Sciatic nerve (tissue), 2 donors: ENCODE data around the gene TNNI3K. TPM values are rescaled to one million over a fixed set of nuclear protein-coding genes. Genes with fewer than 3 reads are reported as not detected.

Experiments used
- ATAC-seq: fragments of 200-7000 bp; cut with Tn5 transposase; one replicate; pipeline ENCODE4 v1.9.1; 2020; ENCODE audit warnings: mild to moderate bottlenecking, moderate library complexity
- DNase-seq: peaks from one replicate; pipeline ENCODE4 v3.0.0-alpha.2; 2020; ENCODE audit warnings: low spot score
- intact Hi-C: fragments of 100-400 bp; cut with DNase I; formaldehyde crosslinking; loops from one replicate; pipeline ENCODE4 v1.14.2; 2022
- total RNA-seq: library from RNA; stranded (reverse); fragmentation: NEBNext Ultra II Directional; extraction: Animal tissue kit (Norgen Biotek cat#: 25700); gene quantifications from one replicate; pipeline ENCODE4 v1.2.1, GENCODE V29; 2021
- donor health status: DM: no; HTN: no; CAD: no.
- donor health status: DM: no; HTN: no; CAD: no.

Gene TNNI3K
- total RNA-seq, 1 donor from 2014 or later: 9.6 TPM

GRCh38 chr1:74425676-74426075, 190.5 kb downstream of the TNNI3K start:
- intact Hi-C loops: loop anchor here (5.0 kb wide), 1 partner anchor 1037 kb away; no protein-coding TSS in a partner anchor
- ATAC-seq (no peak), DNase-seq (no peak)

DNA sequence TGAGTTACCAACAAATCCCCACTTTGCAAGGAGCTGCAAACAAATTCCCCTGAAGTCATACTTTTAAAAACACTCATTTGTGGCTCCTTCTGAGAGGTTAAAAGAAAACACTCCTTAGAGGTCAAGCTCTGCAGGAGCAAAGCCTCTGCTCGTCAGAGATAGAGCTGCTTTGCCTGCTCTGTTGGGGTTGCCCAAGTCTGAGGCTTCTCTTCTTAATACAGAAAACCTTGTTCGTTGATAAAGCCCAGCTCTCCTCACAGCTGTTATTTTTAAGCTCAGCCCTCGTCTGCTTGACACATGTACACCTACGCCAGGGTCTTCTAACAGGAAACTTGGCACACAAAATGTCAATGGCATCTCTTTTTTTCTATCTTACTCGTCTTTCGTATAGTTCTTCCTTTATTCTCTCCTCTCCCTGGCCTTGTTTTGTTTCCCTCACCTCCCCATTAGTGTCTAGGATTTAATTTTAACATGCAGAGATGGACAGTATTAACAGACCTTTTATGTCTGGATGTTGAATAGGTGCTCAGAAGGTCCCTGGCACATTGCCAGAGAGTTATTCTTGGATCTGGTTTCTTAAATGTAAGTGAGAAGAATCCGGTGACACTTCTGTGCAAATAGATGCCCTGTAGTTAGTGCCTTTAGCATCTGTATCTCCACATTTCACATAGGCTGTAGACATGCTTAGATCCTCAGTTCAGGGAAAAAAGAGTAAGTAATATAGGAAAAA, 191.2 kb downstream of the TNNI3K start:
- ATAC-seq: no peak
- intact Hi-C loops: loop anchor here (5.0 kb wide), 1 partner anchor 1036 kb away; no protein-coding TSS in a partner anchor
- DNase-seq: no peak

GRCh38 chr1:74427681-74428080, 192.5 kb downstream of the TNNI3K start:
- DNase-seq: no peak
- ATAC-seq: no peak
- intact Hi-C loops: loop anchor here (5.0 kb wide), 1 partner anchor 1035 kb away; no protein-coding TSS in a partner anchor

GRCh38 chr1:74429580-74429979, 194.4 kb downstream of the TNNI3K start:
- ATAC-seq: no peak
- intact Hi-C loops: loop anchor here (5.0 kb wide), 1 partner anchor 1033 kb away; no protein-coding TSS in a partner anchor
- DNase-seq: no peak

- intact Hi-C loops: no loop called here
- DNase-seq (no peak), ATAC-seq (no peak)
Observed at GRCh38 chr1:74430342-74430934, 195.3 kb downstream of the TNNI3K start.

- intact Hi-C loops: no loop called here
- DNase-seq (no peak), ATAC-seq (no peak)
Observed at GRCh38 chr1:74431531-74431930, 196.3 kb downstream of the TNNI3K start.

DNA sequence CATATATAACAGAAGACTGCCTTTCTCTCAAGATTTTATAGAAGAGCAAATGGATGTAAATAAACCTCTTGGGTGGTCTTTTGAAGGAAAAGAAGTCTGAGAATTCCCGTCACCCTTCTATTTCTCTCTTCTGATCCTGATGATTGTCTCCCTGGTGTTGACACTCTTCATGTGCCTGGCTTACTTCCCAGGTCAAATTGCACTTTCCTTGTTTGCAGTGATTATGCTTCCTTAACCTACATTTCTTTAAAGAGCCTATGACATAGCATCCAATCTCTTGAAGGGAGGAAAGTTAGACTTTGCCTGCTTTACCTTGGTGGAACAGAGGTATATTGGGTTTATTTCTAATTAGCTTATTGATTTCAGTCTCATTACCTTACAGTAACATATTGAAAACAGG, 197.1 kb downstream of the TNNI3K start:
- intact Hi-C loops: no loop called here
- no peak for DNase-seq
- ATAC-seq: no peak

DNA sequence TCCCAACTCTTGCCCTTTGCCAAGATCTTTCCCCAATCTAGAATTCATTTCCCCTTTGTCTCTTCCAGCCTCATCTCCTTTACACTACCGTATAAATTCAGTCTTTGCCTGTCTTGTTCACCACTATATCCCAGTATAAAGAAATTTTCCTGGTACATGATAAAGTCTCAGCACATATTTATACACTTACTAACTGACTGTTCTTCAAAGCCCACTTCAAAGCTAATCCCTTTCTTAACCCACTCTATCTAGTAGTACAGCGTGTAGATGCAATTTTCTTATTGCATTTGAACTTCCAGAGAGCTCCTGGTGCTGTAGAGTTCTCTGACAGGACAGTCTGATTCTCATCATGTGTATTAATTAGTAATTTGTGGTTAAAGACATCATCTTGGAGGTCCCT, 199.1 kb downstream of the TNNI3K start:
- intact Hi-C loops: no loop called here
- ATAC-seq: no peak
- DNase-seq: no peak

GRCh38 chr1:74436078-74436477, 200.9 kb downstream of the TNNI3K start:
- ATAC-seq: no peak
- DNase-seq: no peak
- intact Hi-C loops: no loop called here

GRCh38 chr1:74437035-74437434, 201.8 kb downstream of the TNNI3K start:
- no peak for ATAC-seq
- no peak for DNase-seq
- intact Hi-C loops: no loop called here

DNA sequence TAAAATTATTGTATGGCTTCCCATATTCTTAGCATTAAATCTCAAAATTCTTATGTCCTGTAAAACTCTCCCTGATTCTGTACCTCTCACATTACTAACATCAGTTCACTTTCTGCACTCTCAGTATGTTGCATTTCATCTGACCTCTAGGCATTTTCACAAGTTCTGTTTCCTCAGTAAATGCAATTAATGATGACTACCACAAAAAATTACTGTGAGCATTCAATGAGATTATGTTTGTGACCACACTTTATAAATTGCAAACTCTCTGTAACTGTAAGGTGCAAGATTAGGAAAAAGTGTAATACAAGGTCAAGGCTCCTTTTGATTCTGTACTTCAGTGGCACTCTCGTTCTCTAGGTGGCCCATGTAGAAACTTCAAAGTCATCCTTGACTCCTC, 216.8 kb downstream of the TNNI3K start:
- no peak for DNase-seq
- ATAC-seq: no peak
- intact Hi-C loops: no loop called here

DNA sequence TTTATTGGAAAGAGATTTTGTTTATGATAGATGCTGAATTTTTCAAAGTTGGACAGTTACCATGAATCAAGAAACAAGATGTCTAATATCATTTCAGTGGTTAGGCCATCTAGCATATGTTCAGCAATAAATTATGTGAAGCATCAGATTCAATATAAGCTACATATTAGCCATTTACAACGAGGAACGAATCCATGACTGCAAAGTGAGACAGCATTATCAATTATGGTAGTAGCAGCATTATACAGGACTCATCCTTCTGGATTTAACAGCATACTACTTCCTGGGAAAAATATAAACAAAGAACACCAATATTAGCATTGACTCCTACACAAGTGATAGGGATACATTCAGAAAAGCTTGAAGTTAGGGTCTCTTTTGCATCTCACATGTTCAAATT, 218.1 kb downstream of the TNNI3K start:
- DNase-seq (no peak), ATAC-seq (no peak)
- intact Hi-C loops: no loop called here

DNA sequence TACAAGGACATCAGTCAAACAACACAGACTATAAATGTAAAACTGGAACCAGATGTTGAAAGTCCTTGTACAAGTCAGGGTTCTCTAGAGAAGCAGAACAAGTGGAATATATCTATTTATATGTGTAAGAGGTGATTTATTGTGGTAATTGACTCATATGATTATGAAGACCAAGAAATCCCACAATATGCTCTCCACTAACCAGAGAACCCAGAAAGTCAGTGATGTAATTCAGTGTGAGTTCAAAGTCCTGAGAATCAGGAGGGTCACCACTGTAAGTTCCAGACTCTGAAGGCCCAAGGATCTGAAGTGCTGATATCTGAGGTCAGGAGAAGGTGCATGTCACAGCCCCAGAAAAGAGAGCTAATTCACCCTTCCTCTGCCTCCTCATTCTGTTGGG, 220.2 kb downstream of the TNNI3K start:
- intact Hi-C loops: no loop called here
- DNase-seq (no peak), ATAC-seq (no peak)

- ATAC-seq: no peak
- intact Hi-C loops: no loop called here
- no peak for DNase-seq
Observed at GRCh38 chr1:74457253-74457652, 222.1 kb downstream of the TNNI3K start.

DNA sequence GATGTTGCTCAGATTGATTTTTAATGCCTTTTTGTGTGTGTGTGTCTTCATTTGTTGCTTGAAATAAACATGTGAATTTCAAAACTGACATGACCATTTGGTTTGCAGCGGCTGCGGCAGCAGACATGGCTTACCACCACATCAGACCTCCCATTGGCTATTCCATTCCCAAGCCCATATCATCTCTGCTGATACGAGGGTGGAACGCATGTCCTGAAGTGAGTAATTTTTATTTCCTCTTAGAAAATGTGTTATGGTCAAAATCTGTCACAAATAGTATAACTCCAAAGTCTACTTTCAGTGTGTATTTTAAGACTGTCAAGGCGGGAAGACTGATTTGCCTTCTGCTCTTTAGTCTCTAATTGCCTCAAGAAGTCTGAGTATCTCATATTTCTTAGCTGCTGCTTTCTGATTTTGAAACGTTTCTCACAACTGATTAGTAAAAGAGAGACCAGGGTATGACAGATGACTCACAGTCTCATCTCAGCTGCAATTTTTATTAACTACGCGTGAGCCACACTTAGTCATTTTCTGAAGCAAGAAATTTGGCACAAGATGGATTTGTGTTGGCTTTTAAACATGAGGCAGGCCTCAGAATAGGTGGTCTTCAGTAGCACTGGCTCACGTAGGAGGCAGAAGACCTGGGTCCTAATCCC, 228.3 kb downstream of the TNNI3K start:
- intact Hi-C loops: no loop called here
- DNase-seq: no peak
- peak; percentile 22 for ATAC-seq

DNA sequence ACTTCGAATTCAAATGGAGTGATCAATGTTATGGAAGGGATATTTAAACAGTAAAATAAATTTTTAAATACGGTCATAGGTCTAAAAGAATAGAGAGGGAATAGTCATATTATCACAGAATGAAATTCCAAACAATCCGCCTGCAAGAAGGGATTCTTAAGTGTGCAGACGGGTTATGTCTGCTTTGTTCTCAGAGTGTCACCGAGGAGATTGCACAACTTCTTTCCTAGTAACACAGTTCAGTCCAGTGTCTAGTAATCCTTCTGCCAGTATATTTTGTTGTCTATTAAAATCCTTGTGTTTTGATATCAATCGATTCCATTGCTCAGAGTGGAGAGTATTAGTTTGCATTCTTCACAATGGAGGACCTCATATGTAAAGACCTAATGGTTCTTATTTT, 228.8 kb downstream of the TNNI3K start:
- intact Hi-C loops: no loop called here
- ATAC-seq: peak; percentile 68
- DNase-seq: no peak

- DNase-seq: peak; percentile 41
Observed at GRCh38 chr1:74465193-74465681, 230.1 kb downstream of the TNNI3K start.

DNA sequence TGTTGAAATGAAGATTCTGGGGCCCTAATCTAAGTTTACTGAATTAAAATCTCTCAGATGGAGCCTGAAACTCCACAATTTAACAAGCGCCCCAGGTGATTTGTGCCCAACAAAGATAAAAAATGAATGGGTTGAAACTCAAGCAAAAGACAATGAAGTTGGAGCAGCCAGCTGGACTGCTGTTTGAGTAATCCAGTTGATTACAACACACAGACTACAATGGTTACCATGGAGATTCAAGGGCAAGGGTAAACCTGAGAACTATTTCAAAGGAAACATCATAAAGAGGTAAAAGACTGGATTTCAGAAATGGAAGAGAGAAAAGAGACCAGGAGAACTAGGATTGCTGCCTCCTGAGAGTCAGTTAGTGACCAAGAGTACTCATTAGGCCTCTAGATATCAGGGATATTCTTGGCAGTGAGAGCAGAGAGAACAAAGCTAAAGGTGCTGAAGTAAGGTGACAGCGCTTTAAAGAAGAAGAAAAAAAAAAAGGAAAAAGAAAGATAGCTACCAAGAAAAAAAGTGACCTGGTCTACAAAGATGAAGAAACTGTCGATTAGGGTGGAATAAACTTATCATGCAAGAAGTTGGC, 232.7 kb downstream of the TNNI3K start:
- intact Hi-C loops: no loop called here
- no peak for DNase-seq
- ATAC-seq: no peak

More at GRCh38 chr1:74465193-74465681, 230.1 kb downstream of the TNNI3K start:
- peak; percentile 36 for ATAC-seq
- intact Hi-C loops: no loop called here

DNA sequence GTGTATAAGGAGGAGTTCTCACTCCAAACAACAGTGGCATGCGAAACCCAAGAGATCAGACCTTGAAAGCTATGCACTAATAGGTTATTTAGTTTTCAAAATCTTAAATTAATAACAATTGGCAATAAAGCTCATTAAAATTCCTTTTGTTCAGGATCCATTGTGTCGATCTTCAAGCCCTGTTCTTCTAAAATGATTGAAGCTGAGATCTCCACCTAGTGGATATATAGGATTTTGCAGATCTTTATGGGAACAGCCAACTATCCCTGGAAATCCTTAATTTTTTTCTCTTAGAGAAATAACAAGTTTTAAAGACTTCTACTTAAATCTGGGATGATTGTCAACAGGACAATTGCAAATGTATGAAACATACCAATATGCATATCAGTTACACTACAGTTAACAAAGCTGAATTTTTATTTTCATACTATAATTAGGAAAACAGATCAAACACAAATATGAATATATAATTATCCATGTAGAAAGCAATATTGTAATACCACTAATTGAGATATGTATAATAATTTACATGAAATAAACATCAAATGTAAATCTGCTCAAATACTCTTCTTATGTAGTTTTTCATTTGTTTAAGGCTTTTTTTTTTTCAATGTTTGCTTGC, 233.9 kb downstream of the TNNI3K start:
- intact Hi-C loops: no loop called here
- ATAC-seq: no peak
- no peak for DNase-seq
